ENCODE results near the gene ATL3. TPM values are rescaled to one million over a fixed set of nuclear protein-coding genes. Genes with fewer than 3 reads are reported as not detected.

ATL3 gene
- total RNA-seq, 1 experiment from 2014 or later: 51.0 TPM

DNA sequence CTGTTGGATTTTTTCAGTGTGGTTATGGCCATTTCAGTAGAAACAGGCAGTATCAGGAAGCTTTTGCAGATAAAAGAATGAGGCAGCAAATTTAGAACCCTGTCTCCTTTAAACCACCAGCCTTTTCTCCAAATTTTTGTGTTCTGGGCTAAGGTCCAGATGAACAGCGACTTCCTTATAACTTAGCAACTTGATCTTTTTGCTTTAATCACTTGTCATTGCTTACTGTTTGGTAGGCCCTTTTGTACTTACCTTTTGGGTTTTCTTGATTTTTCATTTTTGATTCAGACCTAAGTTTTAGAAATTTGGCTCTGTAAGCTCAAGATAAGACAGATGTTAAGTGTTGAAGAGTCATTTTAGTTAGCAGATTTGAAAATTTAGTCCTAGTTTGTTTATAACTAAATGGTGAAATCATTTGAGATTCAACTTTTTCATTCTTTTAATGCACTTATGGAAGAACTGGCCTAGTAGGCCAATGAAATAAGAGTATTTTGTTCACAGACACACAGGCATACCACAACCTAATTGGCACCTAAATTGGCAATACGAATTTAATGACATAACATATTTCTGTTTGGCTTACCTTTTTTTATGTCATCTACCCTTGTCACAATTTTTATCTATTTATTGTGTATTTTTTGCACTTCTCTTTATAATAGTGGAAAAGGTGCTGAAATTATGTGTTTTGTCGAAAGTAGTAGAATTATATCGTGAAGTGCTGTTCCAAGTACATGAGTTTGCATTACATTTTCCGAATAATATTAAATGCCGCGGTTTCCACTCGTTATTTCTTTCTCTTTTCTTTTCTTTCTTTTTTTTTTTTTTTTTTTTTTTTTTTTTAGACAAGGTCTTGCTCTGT lies 12.2 kb upstream of the ATL3 start:
- TF ChIP-seq, protein P1, sequence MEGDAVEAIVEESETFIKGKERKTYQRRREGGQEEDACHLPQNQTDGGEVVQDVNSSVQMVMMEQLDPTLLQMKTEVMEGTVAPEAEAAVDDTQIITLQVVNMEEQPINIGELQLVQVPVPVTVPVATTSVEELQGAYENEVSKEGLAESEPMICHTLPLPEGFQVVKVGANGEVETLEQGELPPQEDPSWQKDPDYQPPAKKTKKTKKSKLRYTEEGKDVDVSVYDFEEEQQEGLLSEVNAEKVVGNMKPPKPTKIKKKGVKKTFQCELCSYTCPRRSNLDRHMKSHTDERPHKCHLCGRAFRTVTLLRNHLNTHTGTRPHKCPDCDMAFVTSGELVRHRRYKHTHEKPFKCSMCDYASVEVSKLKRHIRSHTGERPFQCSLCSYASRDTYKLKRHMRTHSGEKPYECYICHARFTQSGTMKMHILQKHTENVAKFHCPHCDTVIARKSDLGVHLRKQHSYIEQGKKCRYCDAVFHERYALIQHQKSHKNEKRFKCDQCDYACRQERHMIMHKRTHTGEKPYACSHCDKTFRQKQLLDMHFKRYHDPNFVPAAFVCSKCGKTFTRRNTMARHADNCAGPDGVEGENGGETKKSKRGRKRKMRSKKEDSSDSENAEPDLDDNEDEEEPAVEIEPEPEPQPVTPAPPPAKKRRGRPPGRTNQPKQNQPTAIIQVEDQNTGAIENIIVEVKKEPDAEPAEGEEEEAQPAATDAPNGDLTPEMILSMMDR (conservative IDR thresholded peaks at IDR 0.05; ENCODE audit: low read depth, low read length): no peak
- no peak for TF ChIP-seq EZH2phosphoT487 (IDR thresholded peaks at IDR 0.05; ENCODE audit: borderline replicate concordance, low read length)
- no peak for TF ChIP-seq EZH2 (IDR thresholded peaks at IDR 0.05; ENCODE audit: low read length, unreplicated experiment)
- Histone ChIP-seq H3K79me2 (ENCODE audit: low read length) (peaks cover 67% of the 10 kb centered on the region), H3F3A (ENCODE audit: low read length, unreplicated experiment) (no peaks in the 10 kb centered on the region), H3K9me3 (ENCODE audit: low read length) (no peaks in the 10 kb centered on the region), H4K20me1 (ENCODE audit: low read length) (peaks cover 13% of the 10 kb centered on the region), H3K9me2 (replicated peaks; ENCODE audit: low read length) (no peaks in the 10 kb centered on the region), H3K27ac (ENCODE audit: low read length) (0 out of 2 replicates have a peak overlapping the region, but pooled peaks have one; percentile 1), H3K36me3 (ENCODE audit: low read depth, low read length) (no peaks in the 10 kb centered on the region), H3K4me2 (ENCODE audit: low read length) (peak overlapping the region; percentile 86), H3K9ac (ENCODE audit: low read length) (peak overlapping the region; percentile 77), H2AFZ (ENCODE audit: low read length) (no peak overlapping the region), H3K4me1 (ENCODE audit: insufficient read depth, low read length) (peaks cover 14% of the 10 kb centered on the region), H3K27me3 (ENCODE audit: low read length) (no peaks in the 10 kb centered on the region), H3K4me3 (ENCODE audit: low read length) (peak overlapping the region; percentile 85)
- CTCF ChIA-PET: no interaction called here
- POLR2A ChIA-PET (ENCODE audit: unreplicated experiment): interaction anchor here (0.5 kb wide), 1 partner anchor 84 kb away, joined by 9 read pairs; no protein-coding TSS in a partner anchor
- intact Hi-C loops (cut with micrococcal nuclease): loop anchor here (2.0 kb wide), 1 partner anchor 55 kb away; no protein-coding TSS in a partner anchor
- ATAC-seq (no peak), DNase-seq (peak; percentile 56)
- no TSS peak for BruUV-seq (replicated peaks)

DNA sequence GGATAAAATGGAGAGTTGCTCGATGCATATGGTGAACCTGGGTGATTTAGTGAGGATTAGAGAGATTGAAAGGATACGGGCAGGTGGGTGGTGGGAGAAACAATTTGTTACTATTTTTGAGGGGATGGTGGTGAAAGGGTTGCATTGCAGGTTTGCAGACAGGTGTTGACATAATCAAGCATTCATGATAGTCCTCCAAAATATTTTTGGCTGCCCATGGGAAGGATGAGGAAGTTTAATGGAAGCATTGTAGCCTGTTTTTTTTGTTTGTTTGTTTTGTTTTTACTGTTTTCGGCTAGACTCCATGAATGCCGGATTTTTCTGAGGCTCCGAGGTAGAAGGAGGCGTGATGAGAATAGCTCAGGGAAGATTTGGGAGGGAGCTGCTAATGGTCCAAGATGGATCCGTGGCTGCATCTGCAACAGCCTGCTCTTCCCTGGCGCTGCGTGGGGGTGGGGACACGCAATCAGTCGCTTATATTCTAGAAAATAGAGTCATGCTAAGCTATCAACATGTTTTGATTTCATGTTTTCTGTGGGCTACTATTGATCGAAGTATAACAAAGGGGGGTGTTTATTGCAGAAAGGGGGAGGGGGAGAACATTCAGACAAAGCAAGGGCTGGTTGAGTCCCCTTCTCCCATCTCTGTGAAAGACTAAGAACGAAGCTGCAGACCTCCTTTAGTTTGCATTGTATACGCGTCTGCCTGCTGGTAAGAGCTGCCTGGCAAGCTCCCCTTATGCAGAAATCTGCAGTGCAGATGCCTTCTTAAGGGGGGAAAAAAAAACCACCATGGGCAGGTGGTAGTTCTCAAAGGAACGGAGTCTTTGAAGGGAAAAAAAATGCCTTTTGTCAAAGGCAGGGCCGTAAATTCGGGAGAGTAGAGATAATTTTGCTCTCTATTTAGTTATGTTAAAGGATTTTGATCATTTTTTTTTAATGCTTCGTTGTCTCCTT lies 11.2 kb upstream of the ATL3 start:
- peak overlapping the region; percentile 77 for H3K9ac ChIP-seq (ENCODE audit: low read length)
- H2AFZ ChIP-seq (ENCODE audit: low read length): peak overlapping the region; percentile 82
- no peaks in the 10 kb centered on the region for H3F3A ChIP-seq (ENCODE audit: low read length, unreplicated experiment)
- H3K4me3 ChIP-seq (ENCODE audit: low read length): peak overlapping the region; percentile 85
- no peaks in the 10 kb centered on the region for H3K9me3 ChIP-seq (ENCODE audit: low read length)
- peaks cover 14% of the 10 kb centered on the region for H3K4me1 ChIP-seq (ENCODE audit: insufficient read depth, low read length)
- ATAC-seq: peak; percentile 5; the same call in 1 of the 2 replicates
- POLR2A ChIA-PET (ENCODE audit: unreplicated experiment): interaction anchor here (0.5 kb wide), 1 partner anchor 85 kb away, joined by 9 read pairs; no protein-coding TSS in a partner anchor
- intact Hi-C loops (cut with micrococcal nuclease): loop anchor here (2.0 kb wide), 1 partner anchor 56 kb away; no protein-coding TSS in a partner anchor
- peaks cover 13% of the 10 kb centered on the region for H4K20me1 ChIP-seq (ENCODE audit: low read length)
- H3K9me2 ChIP-seq (replicated peaks; ENCODE audit: low read length): no peaks in the 10 kb centered on the region
- no peaks in the 10 kb centered on the region for H3K36me3 ChIP-seq (ENCODE audit: low read depth, low read length)
- H3K27ac ChIP-seq (ENCODE audit: low read length): peak overlapping the region; percentile 49; the same call in 1 of the 2 replicates
- TSS peak; percentile 58 for BruUV-seq (replicated peaks)
- TF ChIP-seq, protein P1 (conservative IDR thresholded peaks at IDR 0.05; ENCODE audit: low read depth, low read length): peak; percentile 19; the same call in 1 of the 2 replicates
- TF ChIP-seq EZH2 (IDR thresholded peaks at IDR 0.05; ENCODE audit: low read length, unreplicated experiment): no peak
- no peak for TF ChIP-seq EZH2phosphoT487 (IDR thresholded peaks at IDR 0.05; ENCODE audit: borderline replicate concordance, low read length)
- peak; percentile 44 for DNase-seq
- CTCF ChIA-PET: interaction anchor here (0.5 to 0.6 kb wide), 2 partner anchors 51 to 620 kb away, joined by 3 to 7 read pairs; no protein-coding TSS in a partner anchor
- no peaks in the 10 kb centered on the region for H3K27me3 ChIP-seq (ENCODE audit: low read length)
- peak overlapping the region; percentile 86 for H3K4me2 ChIP-seq (ENCODE audit: low read length)
- peaks cover 58% of the 10 kb centered on the region for H3K79me2 ChIP-seq (ENCODE audit: low read length)
